MM.1S (cell line): ENCODE measurements around the gene HTR7.
"Not testable (repeated sequence)": the region's sequence is repeated elsewhere in the genome, so short reads cannot be mapped to it uniquely, and the experiment has no call there.

Source experiments
- DNase-seq: peaks from one replicate; pipeline ENCODE4 v3.0.0-alpha.2; 2015
- H2AFZ ChIP-seq: fragments of 300-600 bp; sonication (generic); 2 replicates; pipeline ENCODE4 v1.6.0; 2016; ENCODE audit warnings: antibody characterized with exemption, low read length
- H3F3A ChIP-seq: fragments of 300-600 bp; sonication (generic); 2 replicates; pipeline ENCODE4 v1.6.1; 2016; ENCODE audit warnings: mild to moderate bottlenecking, antibody characterized with exemption, low read length, moderate library complexity, mixed read lengths; ENCODE audit not compliant: insufficient read depth
- H3K27ac ChIP-seq: fragments of 300-600 bp; sonication (generic); 2 replicates; pipeline ENCODE4 v1.5.1; 2016; ENCODE audit warnings: mild to moderate bottlenecking, low read length
- H3K27me3 ChIP-seq: fragments of 300-600 bp; sonication (generic); replicated peaks from 2 replicates; pipeline ENCODE4 v1.6.0; 2016; ENCODE audit warnings: low read length; ENCODE audit not compliant: insufficient read depth
- H3K36me3 ChIP-seq: fragments of 300-600 bp; sonication (generic); replicated peaks from 2 replicates; pipeline ENCODE4 v1.6.1; 2016; ENCODE audit warnings: mild to moderate bottlenecking, low read length, mixed read lengths; ENCODE audit not compliant: insufficient read depth
- H3K4me1 ChIP-seq: fragments of 300-600 bp; sonication (generic); 2 replicates; pipeline ENCODE4 v1.6.1; 2016; ENCODE audit warnings: low read length, mixed read lengths
- H3K4me2 ChIP-seq: fragments of 300-600 bp; sonication (generic); 2 replicates; pipeline ENCODE4 v1.6.0; 2016; ENCODE audit warnings: low read depth, low read length
- H3K4me3 ChIP-seq: fragments of 300-600 bp; sonication (generic); 2 replicates; pipeline ENCODE4 v1.5.1; 2016; ENCODE audit warnings: low read length, mixed read lengths
- H3K79me2 ChIP-seq: fragments of 300-600 bp; sonication (generic); 2 replicates; pipeline ENCODE4 v1.6.1; 2016; ENCODE audit warnings: mixed run types, low read length, mixed read lengths
- H3K9ac ChIP-seq: fragments of 300-600 bp; sonication (generic); 2 replicates; pipeline ENCODE4 v1.6.1; 2016; ENCODE audit warnings: low read length, mixed read lengths
- H3K9me2 ChIP-seq: fragments of 300-600 bp; sonication (generic); replicated peaks from 2 replicates; pipeline ENCODE4 v1.6.1; 2016; ENCODE audit warnings: mild to moderate bottlenecking, low read length, mixed read lengths; ENCODE audit not compliant: insufficient read depth
- H3K9me3 ChIP-seq: fragments of 300-600 bp; sonication (generic); replicated peaks from 2 replicates; pipeline ENCODE4 v1.6.1; 2016; ENCODE audit warnings: mild to moderate bottlenecking, low read length, mixed read lengths; ENCODE audit not compliant: insufficient read depth
- H4K20me1 ChIP-seq: fragments of 300-600 bp; sonication (generic); 2 replicates; pipeline ENCODE4 v1.6.1; 2016; ENCODE audit warnings: mild to moderate bottlenecking, low read length, moderate library complexity, mixed read lengths; ENCODE audit not compliant: insufficient read depth
- CTCF ChIP-seq: fragments of 300-600 bp; sonication (generic); IDR thresholded peaks from 2 replicates; pipeline ENCODE4 v1.5.1; 2016; ENCODE audit warnings: antibody characterized with exemption, low read length, mixed read lengths
- EZH2 ChIP-seq: fragments of 300-600 bp; sonication (generic); optimal IDR thresholded peaks from 2 replicates; pipeline ENCODE3; 2017; ENCODE audit warnings: low read depth, mild to moderate bottlenecking, antibody characterized with exemption, low read length, mixed read lengths
- EZH2phosphoT487 ChIP-seq: fragments of 300-600 bp; sonication (generic); IDR thresholded peaks from 2 replicates; pipeline ENCODE4 v1.6.1; 2018; ENCODE audit warnings: antibody characterized with exemption, low read length

HTR7 gene

GRCh38 chr10:90884431-90884830 is 26.6 kb upstream of the HTR7 start:
- Histone ChIP-seq H3K9me2 (no peaks in the 10 kb centered on the region), H3K27me3 (no peaks in the 10 kb centered on the region), H3F3A (no peaks in the 10 kb centered on the region), H3K36me3 (peaks cover 18% of the 10 kb centered on the region), H3K4me2 (no peak overlapping the region), H2AFZ (no peak overlapping the region), H3K4me3 (no peak overlapping the region), H3K79me2 (no peaks in the 10 kb centered on the region), H4K20me1 (no peaks in the 10 kb centered on the region), H3K4me1 (no peaks in the 10 kb centered on the region), H3K9ac (no peak overlapping the region), H3K9me3 (no peaks in the 10 kb centered on the region), H3K27ac (no peak overlapping the region)
- DNase-seq, result no peak
- no peak for TF ChIP-seq CTCF
- TF ChIP-seq EZH2phosphoT487, result no peak
- no peak for TF ChIP-seq EZH2

- peaks cover 21% of the 10 kb centered on the region for H3K36me3 ChIP-seq
- H3K27me3 ChIP-seq, H3K4me1 ChIP-seq, H3K79me2 ChIP-seq, H3K9me3 ChIP-seq, H3K9me2 ChIP-seq, H3K4me3 ChIP-seq, H3K4me2 ChIP-seq, H3K9ac ChIP-seq, H3F3A ChIP-seq, H2AFZ ChIP-seq, H4K20me1 ChIP-seq, H3K27ac ChIP-seq: not testable (repeated sequence)
- peak; percentile 53 for TF ChIP-seq CTCF
- DNase-seq, result peak; percentile 54
These were observed 22.4 kb upstream of the HTR7 start for GRCh38 chr10:90880059-90880719.

- Histone ChIP-seq H3K79me2 (peaks cover 19% of the 10 kb centered on the region), H3K4me1 (no peaks in the 10 kb centered on the region), H3K4me2 (no peak overlapping the region), H3K27me3 (no peaks in the 10 kb centered on the region), H3K27ac (no peak overlapping the region), H4K20me1 (no peaks in the 10 kb centered on the region), H3K9me2 (no peaks in the 10 kb centered on the region), H3K9me3 (no peaks in the 10 kb centered on the region), H3K4me3 (no peak overlapping the region), H3F3A (no peaks in the 10 kb centered on the region), H2AFZ (no peak overlapping the region), H3K36me3 (peaks cover 18% of the 10 kb centered on the region), H3K9ac (no peak overlapping the region)
- TF ChIP-seq CTCF (no peak), EZH2 (no peak), EZH2phosphoT487 (no peak)
- DNase-seq, result no peak
These were observed 21.2 kb upstream of the HTR7 start for GRCh38 chr10:90879062-90879461.
